AG10803 (cell line): ENCODE results near the gene SLC35E2B.
"Not testable (repeated sequence)": the region's sequence is repeated elsewhere in the genome, so short reads cannot be mapped to it uniquely, and the experiment has no call there.

Experiments used
- DNase-seq: peaks from one replicate; pipeline ENCODE4 v3.0.0; 2010; ENCODE audit warnings: low read depth
- H3K4me3 ChIP-seq: 2 replicates; pipeline ENCODE4 v1.5.1; 2011; ENCODE audit warnings: mild to moderate bottlenecking, low read length, control low read depth
- CTCF ChIP-seq: conservative IDR thresholded peaks from 2 replicates; pipeline ENCODE4 v1.5.1; 2011; ENCODE audit warnings: mild to moderate bottlenecking, low read length, control low read depth, inconsistent platforms

SLC35E2B gene

GRCh38 chr1:1671365-1672119, 21.1 kb downstream of the SLC35E2B start:
- no peak for DNase-seq
- no peak for TF ChIP-seq CTCF
- no peak overlapping the region for H3K4me3 ChIP-seq

- no peak for TF ChIP-seq CTCF
- DNase-seq = no peak
- H3K4me3 ChIP-seq = no peak overlapping the region
These were observed 21.7 kb downstream of the SLC35E2B start for GRCh38 chr1:1670866-1671265.

GRCh38 chr1:1669468-1670440, 22.8 kb downstream of the SLC35E2B start:
- DNase-seq = no peak
- H3K4me3 ChIP-seq = no peak overlapping the region
- TF ChIP-seq CTCF = no peak

- DNase-seq = no peak
- TF ChIP-seq CTCF = no peak
- H3K4me3 ChIP-seq = no peak overlapping the region
These were observed 26.1 kb downstream of the SLC35E2B start for GRCh38 chr1:1666526-1666925.

- no peak for DNase-seq
- no peak overlapping the region for H3K4me3 ChIP-seq
- TF ChIP-seq CTCF = peak; percentile 37
These were observed 26.8 kb downstream of the SLC35E2B start for GRCh38 chr1:1665815-1666251.

DNA sequence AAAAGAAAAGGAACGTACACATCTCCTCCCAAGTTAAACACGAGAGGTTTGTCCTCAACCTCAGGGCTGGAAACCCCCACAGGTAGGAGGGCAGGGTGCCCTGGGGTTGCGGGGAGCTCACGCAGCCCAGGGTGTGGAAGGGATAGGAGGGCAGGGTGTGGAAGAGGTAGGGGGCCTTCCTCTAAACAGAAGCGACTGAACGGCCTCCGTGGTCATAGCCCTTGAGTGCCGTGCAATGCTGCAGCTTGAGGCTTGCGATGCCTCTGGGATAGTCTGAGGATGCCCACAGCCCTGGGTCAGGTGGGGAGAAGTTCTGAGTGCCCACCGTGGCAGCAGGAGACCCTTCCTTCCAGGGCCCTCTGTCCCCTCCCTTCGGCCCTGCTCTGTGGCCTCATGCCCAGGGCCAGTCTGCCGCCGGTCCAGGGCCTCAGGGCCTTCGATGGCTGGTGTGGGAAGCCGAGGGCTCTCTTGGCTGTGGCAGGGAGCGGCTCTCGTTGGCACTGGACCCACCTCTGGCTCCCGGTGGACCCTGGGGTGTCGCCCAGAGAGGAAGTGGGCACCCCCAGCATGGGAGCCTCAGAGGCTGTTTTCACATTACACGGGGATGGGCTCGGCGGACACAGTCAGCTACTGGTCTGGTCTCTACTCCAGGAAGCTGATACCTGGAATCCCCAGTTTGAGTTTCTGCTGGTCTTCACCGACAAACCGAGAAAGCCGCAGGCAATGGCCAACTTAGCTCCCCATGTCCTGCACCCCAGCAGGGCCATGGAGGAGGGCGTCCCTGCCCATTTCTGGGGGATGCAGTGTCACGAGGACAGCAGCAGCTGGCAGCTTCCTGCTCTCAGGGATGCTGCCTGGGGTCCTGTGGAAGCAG, 27.4 kb downstream of the SLC35E2B start:
- DNase-seq = no peak
- no peak for TF ChIP-seq CTCF
- H3K4me3 ChIP-seq = no peak overlapping the region

- DNase-seq, H3K4me3 ChIP-seq: not testable (repeated sequence)
These were observed 28.3 kb downstream of the SLC35E2B start for GRCh38 chr1:1664318-1664717.

GRCh38 chr1:1662830-1663560, 29.6 kb downstream of the SLC35E2B start:
- H3K4me3 ChIP-seq = peak overlapping the region; percentile 17
- DNase-seq = peak; percentile 58

DNA sequence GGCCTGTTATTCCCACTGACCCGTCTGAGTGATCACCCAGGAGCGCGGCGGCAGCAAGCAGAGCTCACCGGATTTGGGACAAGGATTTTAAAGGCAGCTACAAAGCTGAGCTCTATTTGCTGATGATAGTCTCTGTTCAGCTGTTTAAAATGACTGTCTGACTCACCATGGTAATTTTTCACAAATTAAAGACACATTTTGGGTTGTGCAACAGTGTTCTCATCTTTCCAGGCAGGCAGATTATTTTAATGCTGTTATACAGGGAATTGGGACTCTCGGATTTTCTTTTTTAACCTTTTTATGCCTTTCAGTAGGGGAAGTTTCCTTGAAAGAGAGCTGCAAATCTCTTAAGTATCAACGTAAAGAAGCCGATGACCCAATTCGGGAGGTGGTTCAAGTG, 30.2 kb downstream of the SLC35E2B start:
- peak overlapping the region; percentile 17 for H3K4me3 ChIP-seq
- peak; percentile 63 for DNase-seq
